ENCODE results near the gene GNG12. TPM values are rescaled to one million over a fixed set of nuclear protein-coding genes. Genes with fewer than 3 reads are reported as not detected.
A peak's percentile ranks its signal among the peaks of the same experiment; 100 is the strongest.

The GNG12 gene
- total and polyA plus RNA-seq, 9 of the 15 experiments (the other 6 are each of a cell fraction or from before 2014, with no cell fraction given) = 2.6 to 6.0 (median 4.1) TPM

DNA sequence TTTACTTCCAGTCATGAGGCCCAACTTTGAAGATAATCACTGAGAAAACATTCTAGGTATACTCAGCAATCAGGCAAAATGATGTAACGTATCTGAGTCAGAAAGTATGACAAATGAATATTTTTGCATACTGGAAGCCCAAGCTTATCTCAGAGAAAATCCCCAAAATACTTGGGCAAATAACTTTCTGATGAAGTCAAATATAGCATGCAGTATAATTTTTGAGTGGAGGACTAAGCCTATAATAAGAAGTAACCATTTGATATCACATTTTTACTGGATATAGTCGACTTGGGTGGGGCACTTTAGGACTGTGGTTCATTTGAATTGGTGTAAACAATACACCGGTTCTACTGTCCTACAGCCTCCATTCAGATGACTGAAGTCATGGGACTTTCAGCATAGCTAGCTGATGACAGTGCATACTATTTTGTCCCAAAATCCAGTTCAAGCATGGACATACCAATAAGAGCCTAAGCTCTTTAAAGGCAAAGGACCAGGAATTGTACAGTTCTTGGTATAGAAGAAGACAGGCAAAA lies 150.5 kb downstream of the GNG12 start:
- POLR2A ChIA-PET = interaction anchor here (0.6 to 5.3 kb wide), 6 partner anchors 10 to 160 kb away, joined by 3 to 62 read pairs (median 4); no protein-coding TSS in a partner anchor
- FAIRE-seq (peak; percentile 77), DNase-seq (ENCODE audit: extremely low read depth in 1 of 4, low spot score in 3 of 4) (peak in 3 of 4 experiments; percentile 28 to 49 (median 29)), ATAC-seq (no peak)
- H3K79me2 ChIP-seq (ENCODE audit: control insufficient read depth, insufficient read depth, low read length) = peaks cover 33% of the 10 kb centered on the region
- in situ Hi-C loops (cut with MboI) (no loop called here), intact Hi-C loops (cut with micrococcal nuclease) (loop anchor here (10.0 kb wide), 1 partner anchor 248 kb away; the partner anchor contains the start of gene SERBP1)
- H3K4me2 ChIP-seq (ENCODE audit: insufficient read depth, low read length) = peak overlapping the region; percentile 86
- H3K27me3 ChIP-seq (ENCODE audit: control insufficient read depth in 2 of 2, insufficient read depth in 2 of 2, low read length in 2 of 2) = no peaks in the 10 kb centered on the region
- peaks cover 16% of the 10 kb centered on the region for H3K36me3 ChIP-seq (ENCODE audit: control insufficient read depth, insufficient read depth, low read length)
- 4% methylated on average over 3 of the region's 3 CpGs for WGBS (ENCODE audit: insufficient coverage, low coverage, missing lambda C conversion rate)
- H3K9me1 ChIP-seq (ENCODE audit: control insufficient read depth, insufficient read depth, low read length) = no peaks in the 10 kb centered on the region
- H4K20me1 ChIP-seq (replicated peaks; ENCODE audit: control insufficient read depth, insufficient read depth, low read length) = 0 out of 2 replicates have a peak, but pooled peaks cover 3% of the 10 kb centered on the region
- peak overlapping the region; percentile 82 for H2AFZ ChIP-seq (ENCODE audit: low read depth, low read length)
- H3K9ac ChIP-seq (ENCODE audit: insufficient read depth in 1 of 2, low read depth in 2 of 2, low read length in 2 of 2) = peak overlapping the region in 1 of 2 experiments; percentile 79; a peak in 2 of 4 replicates
- BruUV-seq (replicated peaks) = no TSS peak
- CTCF ChIA-PET (ENCODE audit: low intra/inter-chr PET ratio) = no interaction called here
- no peaks in the 10 kb centered on the region for H3K9me3 ChIP-seq (replicated peaks; ENCODE audit: control insufficient read depth, insufficient read depth, low read depth, low read length)
- peaks cover 18 to 21% of the 10 kb centered on the region in 2 experiments; a peak in 4 of 5 replicates for H3K4me1 ChIP-seq (replicated peaks in 1 of 2; ENCODE audit: control insufficient read depth in 2 of 2, insufficient read depth in 2 of 2, low read length in 2 of 2)
- H3K4me3 ChIP-seq = no peak overlapping the region
- H3K27ac ChIP-seq (ENCODE audit: extremely low read depth, low read depth, low read length) = peak overlapping the region; percentile 87
- TF ChIP-seq TARDBP (IDR thresholded peaks at IDR 0.05) (no peak), ZNF232 (CRISPR knock-in tag; IDR thresholded peaks at IDR 0.05) (no peak), POU5F1 (IDR thresholded peaks at IDR 0.05; ENCODE audit: borderline replicate concordance, low read depth, low read length, partially characterized antibody) (no peak), CBX2 (IDR thresholded peaks at IDR 0.05; ENCODE audit: insufficient read depth, low read length, poor library complexity, severe bottlenecking) (no peak), TCFL5 (CRISPR knock-in tag; conservative IDR thresholded peaks at IDR 0.05) (no peak), FIP1L1 (IDR thresholded peaks at IDR 0.05; ENCODE audit: low read depth, low read length, poor library complexity, severe bottlenecking) (no peak), ZNF695 (CRISPR knock-in tag; IDR thresholded peaks at IDR 0.05) (no peak), PHB2 (IDR thresholded peaks at IDR 0.05; ENCODE audit: low read depth) (no peak), ZNF146 (CRISPR knock-in tag; IDR thresholded peaks at IDR 0.05; ENCODE audit: unreplicated experiment) (no peak), ZEB2 (IDR thresholded peaks at IDR 0.05) (no peak; the same call in 1 of the 2 replicates), SMARCA4 (IDR thresholded peaks at IDR 0.05) (peak; percentile 91), NFIX (CRISPR knock-in tag; IDR thresholded peaks at IDR 0.05; ENCODE audit: low read depth) (no peak), PML (IDR thresholded peaks at IDR 0.05; ENCODE audit: low read length) (no peak), L3MBTL2 (IDR thresholded peaks at IDR 0.05) (0 out of 2 replicates have a peak, but pooled peaks have one; percentile 28), PHF20 (IDR thresholded peaks at IDR 0.05; ENCODE audit: partially characterized antibody) (no peak), ZNF263 (CRISPR knock-in tag; IDR thresholded peaks at IDR 0.05; ENCODE audit: borderline replicate concordance) (no peak), CXXC5 (CRISPR knock-in tag; IDR thresholded peaks at IDR 0.05) (peak; percentile 17; the same call in 1 of the 2 replicates)
- TF ChIP-seq, protein P1, sequence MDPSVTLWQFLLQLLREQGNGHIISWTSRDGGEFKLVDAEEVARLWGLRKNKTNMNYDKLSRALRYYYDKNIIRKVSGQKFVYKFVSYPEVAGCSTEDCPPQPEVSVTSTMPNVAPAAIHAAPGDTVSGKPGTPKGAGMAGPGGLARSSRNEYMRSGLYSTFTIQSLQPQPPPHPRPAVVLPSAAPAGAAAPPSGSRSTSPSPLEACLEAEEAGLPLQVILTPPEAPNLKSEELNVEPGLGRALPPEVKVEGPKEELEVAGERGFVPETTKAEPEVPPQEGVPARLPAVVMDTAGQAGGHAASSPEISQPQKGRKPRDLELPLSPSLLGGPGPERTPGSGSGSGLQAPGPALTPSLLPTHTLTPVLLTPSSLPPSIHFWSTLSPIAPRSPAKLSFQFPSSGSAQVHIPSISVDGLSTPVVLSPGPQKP (CRISPR knock-in tag; IDR thresholded peaks at IDR 0.05) = no peak
- TF ChIP-seq, protein P2, sequence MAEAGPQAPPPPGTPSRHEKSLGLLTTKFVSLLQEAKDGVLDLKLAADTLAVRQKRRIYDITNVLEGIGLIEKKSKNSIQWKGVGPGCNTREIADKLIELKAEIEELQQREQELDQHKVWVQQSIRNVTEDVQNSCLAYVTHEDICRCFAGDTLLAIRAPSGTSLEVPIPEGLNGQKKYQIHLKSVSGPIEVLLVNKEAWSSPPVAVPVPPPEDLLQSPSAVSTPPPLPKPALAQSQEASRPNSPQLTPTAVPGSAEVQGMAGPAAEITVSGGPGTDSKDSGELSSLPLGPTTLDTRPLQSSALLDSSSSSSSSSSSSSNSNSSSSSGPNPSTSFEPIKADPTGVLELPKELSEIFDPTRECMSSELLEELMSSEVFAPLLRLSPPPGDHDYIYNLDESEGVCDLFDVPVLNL (CRISPR knock-in tag; IDR thresholded peaks at IDR 0.05; ENCODE audit: low read depth) = no peak
- TF ChIP-seq, protein P3, sequence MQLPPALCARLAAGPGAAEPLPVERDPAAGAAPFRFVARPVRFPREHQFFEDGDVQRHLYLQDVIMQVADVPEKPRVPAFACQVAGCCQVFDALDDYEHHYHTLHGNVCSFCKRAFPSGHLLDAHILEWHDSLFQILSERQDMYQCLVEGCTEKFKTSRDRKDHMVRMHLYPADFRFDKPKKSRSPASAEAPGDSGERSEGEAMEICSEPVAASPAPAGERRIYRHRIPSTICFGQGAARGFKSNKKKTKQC (CRISPR knock-in tag; IDR thresholded peaks at IDR 0.05) = no peak
- TF ChIP-seq, protein P4, sequence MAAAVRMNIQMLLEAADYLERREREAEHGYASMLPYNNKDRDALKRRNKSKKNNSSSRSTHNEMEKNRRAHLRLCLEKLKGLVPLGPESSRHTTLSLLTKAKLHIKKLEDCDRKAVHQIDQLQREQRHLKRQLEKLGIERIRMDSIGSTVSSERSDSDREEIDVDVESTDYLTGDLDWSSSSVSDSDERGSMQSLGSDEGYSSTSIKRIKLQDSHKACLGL (CRISPR knock-in tag; IDR thresholded peaks at IDR 0.05; ENCODE audit: borderline replicate concordance, poor library complexity, severe bottlenecking) = no peak

All from K562 (cell line).